K562 (cell line): Measurements from ENCODE around the gene GSTA2. TPM values are rescaled to one million over a fixed set of nuclear protein-coding genes. Genes with fewer than 3 reads are reported as not detected.
"Not testable (repeated sequence)": the region's sequence is repeated elsewhere in the genome, so short reads cannot be mapped to it uniquely, and the experiment has no call there.

ENCODE experiments used
- ATAC-seq: fragments of 200-7000 bp; cut with Tn5 transposase; 3 replicates; pipeline ENCODE4 v1.9.1; 2020; ENCODE audit warnings: moderate library complexity
- BruUV-seq: library from RNA; stranded (reverse); fragments of 400-500 nt; replicated peaks from 2 replicates; lab custom pipeline; 2021; lab: Mats Ljungman, UMichigan
- CTCF ChIA-PET: fragments of 300-600 bp; formaldehyde crosslinking; extraction: SDS; loops from one replicate; lab custom pipeline; 2021; ENCODE audit warnings: low intra/inter-chr PET ratio; lab: Yijun Ruan, JAX
- POLR2A ChIA-PET: fragments of 300-600, 350-650 bp; sonication (Branson Sonifier 250); formaldehyde crosslinking; extraction: SDS; loops from one replicate; lab custom pipeline; 2021; ENCODE audit warnings: antibody characterized with exemption, inconsistent platforms; lab: Yijun Ruan, JAX
- DNase-seq, 4 experiments: peaks; one replicate each; pipeline versions ENCODE4 v3.0.0 to v3.0.0-alpha.2; 2011 to 2018; ENCODE audit warnings: low spot score in 3 of 4, mixed read lengths in 3 of 4; ENCODE audit errors: extremely low read depth in 1 of 4
- FAIRE-seq: peaks from 2 replicates; lab custom pipeline; 2011; peaks lifted over from hg19 to GRCh38; lab: Jason Lieb, UNC
- H2AFZ ChIP-seq: 2 replicates; pipeline ENCODE4 v1.6.0; 2011; ENCODE audit warnings: low read depth, low read length, control low read depth, inconsistent platforms
- H3K27ac ChIP-seq: fragments of 200-600 bp; 3 replicates; pipeline ENCODE4 v1.8.0; 2011; ENCODE audit warnings: low read depth, mild to moderate bottlenecking, control low read depth, inconsistent platforms, low read length, moderate library complexity, mixed read lengths; ENCODE audit errors: extremely low read depth
- H3K27me3 ChIP-seq, 2 experiments: fragments of 300-600 bp in 1 of 2; 2 replicates in 1 of 2; 3 replicates in 1 of 2; pipeline versions ENCODE4 v1.6.0 to v1.8.0; 2011; ENCODE audit warnings: inconsistent platforms in 2 of 2, low read length in 2 of 2, mild to moderate bottlenecking in 1 of 2, mixed read lengths in 1 of 2, moderate library complexity in 1 of 2; ENCODE audit not compliant: control insufficient read depth in 2 of 2, insufficient read depth in 2 of 2
- H3K36me3 ChIP-seq: fragments of 300-600 bp; 3 replicates; pipeline ENCODE4 v1.8.0; 2011; ENCODE audit warnings: mild to moderate bottlenecking, low read length, inconsistent platforms; ENCODE audit not compliant: control insufficient read depth, insufficient read depth
- H3K4me1 ChIP-seq, 2 experiments: fragments of 200-600 bp in 1 of 2; replicated peaks in 1 of 2; 2 replicates in 1 of 2; 3 replicates in 1 of 2; pipeline versions ENCODE4 v1.5.1 to v1.8.0; 2011; ENCODE audit warnings: inconsistent platforms in 2 of 2, low read length in 2 of 2, mild to moderate bottlenecking in 1 of 2, mixed read lengths in 1 of 2, moderate library complexity in 1 of 2; ENCODE audit not compliant: control insufficient read depth in 2 of 2, insufficient read depth in 2 of 2
- H3K4me2 ChIP-seq: 2 replicates; pipeline ENCODE4 v1.6.1; 2011; ENCODE audit warnings: low read length, control low read depth, inconsistent platforms, mixed read lengths; ENCODE audit not compliant: insufficient read depth
- H3K4me3 ChIP-seq: fragments of 200-600 bp; sonication (generic), shearing (Covaris generic); 2 replicates; pipeline ENCODE4 v1.5.1; 2016; ENCODE audit warnings: control low read depth, inconsistent platforms
- H3K79me2 ChIP-seq: fragments of 200-600 bp; 3 replicates; pipeline ENCODE4 v1.8.0; 2011; ENCODE audit warnings: low read length, inconsistent platforms; ENCODE audit not compliant: control insufficient read depth, insufficient read depth
- H3K9ac ChIP-seq, 2 experiments: 2 replicates each; pipeline versions ENCODE4 v1.6.0 to v1.6.1; 2011; ENCODE audit warnings: low read depth in 2 of 2, low read length in 2 of 2, control low read depth in 1 of 2, inconsistent platforms in 1 of 2, mild to moderate bottlenecking in 1 of 2, mixed read lengths in 1 of 2; ENCODE audit not compliant: insufficient read depth in 1 of 2
- H3K9me1 ChIP-seq: one replicate; pipeline ENCODE4 v1.6.0; 2011; ENCODE audit warnings: inconsistent platforms, mild to moderate bottlenecking, low read length, moderate library complexity; ENCODE audit not compliant: control insufficient read depth, insufficient read depth
- H3K9me3 ChIP-seq: replicated peaks from 2 replicates; pipeline ENCODE4 v1.5.1; 2011; ENCODE audit warnings: low read depth, low read length, inconsistent platforms; ENCODE audit not compliant: control insufficient read depth, insufficient read depth
- H4K20me1 ChIP-seq: replicated peaks from 2 replicates; pipeline ENCODE4 v1.6.1; 2011; ENCODE audit warnings: low read length, inconsistent platforms, mixed read lengths; ENCODE audit not compliant: control insufficient read depth, insufficient read depth
- PRDM10 ChIP-seq: fragments of 450-650 bp; IDR thresholded peaks from 2 replicates; pipeline ENCODE4 v1.6.1; 2018; ENCODE audit not compliant: partially characterized antibody
- SPI1 ChIP-seq: IDR thresholded peaks from 2 replicates; pipeline ENCODE4 v1.6.1; 2011; ENCODE audit warnings: low read depth, low read length, control low read depth, borderline replicate concordance
- ZNF592 ChIP-seq: fragments of 450-650 bp; IDR thresholded peaks from 2 replicates; pipeline ENCODE4 v1.6.1; 2017; ENCODE audit warnings: antibody characterized with exemption, mild to moderate bottlenecking
- WGBS: fragments of 100-300 bp; shearing (Covaris generic); methylation state at CpG from one replicate; pipeline ENCODE4 v1.1.6; 2016; ENCODE audit warnings: low coverage, mixed read lengths; ENCODE audit not compliant: insufficient coverage; ENCODE audit errors: missing lambda C conversion rate; 5-methylcytosine and 5-hydroxymethylcytosine counted together
- in situ Hi-C: fragments of 300-500 bp; cut with MboI; formaldehyde crosslinking; loops from 4 replicates; pipeline ENCODE4 v1.15.0; 2018; ENCODE audit warnings: inconsistent platforms, mixed read lengths
- intact Hi-C: fragments of 100-400 bp; cut with micrococcal nuclease; formaldehyde crosslinking; loops from 2 replicates; pipeline ENCODE4 v1.14.2; 2022
- polyA plus RNA-seq, 8 experiments: library from polyadenylated mRNA; depleted of rRNA in 4 of 8; stranded (reverse) in 5 of 8; unstranded in 3 of 8; fragments of >200 nt; fragmentation: Nextera tagmentation in 2 of 8; fragmentation: Illumina TruSeq in 1 of 8; extraction: Ambion mirVana in 2 of 8; extraction: Trizol in 1 of 8; gene quantifications; 2 replicates each; pipeline versions ENCODE4 v1.2.1 to v1.2.3, GENCODE V29; 2011 to 2014; ENCODE audit warnings: inconsistent platforms in 1 of 8, missing spikeins in 1 of 8
- total RNA-seq, 7 experiments: library from RNA; depleted of rRNA in 6 of 7; stranded (reverse); fragments of >200 nt in 6 of 7; fragmentation: Illumina TruSeq in 2 of 7; extraction: Trizol in 2 of 7; gene quantifications; 2 replicates each; pipeline versions ENCODE4 v1.2.1 to v1.2.3, GENCODE V29; 2011 to 2021; ENCODE audit warnings: low replicate concordance in 1 of 7

GSTA2 gene
- total and polyA plus RNA-seq, 9 of the 15 experiments (the other 6 are each of a cell fraction or from before 2014, with no cell fraction given), result 0.11 to 0.24 (median 0.14) TPM; not detected in 3

GRCh38 chr6:52761673-52762491 lies 1.4 kb downstream of the GSTA2 start:
- FAIRE-seq, in situ Hi-C loops, BruUV-seq, H4K20me1 ChIP-seq, CTCF ChIA-PET, DNase-seq, H3K79me2 ChIP-seq: not testable (repeated sequence)
- peak overlapping the region; percentile 17; the same call in 1 of the 2 replicates for H2AFZ ChIP-seq
- intact Hi-C loops, result loop anchor here (2.0 kb wide), 1 partner anchor 37 kb away; no protein-coding TSS in a partner anchor
- TF ChIP-seq ZNF592, result 0 out of 2 replicates have a peak, but pooled peaks have one; percentile 23
- peak; percentile 72; the same call in 1 of the 2 replicates for TF ChIP-seq SPI1
- peak; percentile 20 for TF ChIP-seq PRDM10
- TF ChIP-seq, all 486 proteins: peak for 3; not testable (repeated sequence) for 483
- H3K9ac ChIP-seq, H3K4me2 ChIP-seq, ATAC-seq, H3K9me3 ChIP-seq, H3K27ac ChIP-seq, POLR2A ChIA-PET, H3K4me3 ChIP-seq, H3K9me1 ChIP-seq, H3K4me1 ChIP-seq, H3K27me3 ChIP-seq, H3K36me3 ChIP-seq: not testable (repeated sequence)
- WGBS, result 5% methylated on average over 2 of the region's 7 CpGs
